Stimulated activated CD4-positive, alpha-beta T cell treated with anti-CD3 and anti-CD28 coated beads, Interleukin-1b, Interleukin-23, amount 100 ng/mL, for 4 hours (primary cell): ENCODE data around the gene IRS1.

Source experiments
- DNase-seq, 2 donors: peaks; one replicate each; pipeline ENCODE4 v3.0.0-alpha.2; 2020; ENCODE audit warnings: low read depth in 2 of 2

The IRS1 gene

GRCh38 chr2:226791056-226791486 is 8.5 kb downstream of the IRS1 start:
- DNase-seq: peak in 1 of 2 donors; percentile 36

- no peak for DNase-seq
These were observed 9.2 kb downstream of the IRS1 start for GRCh38 chr2:226790431-226790830.

- no peak for DNase-seq
These were observed 9.6 kb downstream of the IRS1 start for GRCh38 chr2:226790011-226790410.

GRCh38 chr2:226788881-226789490 is 10.6 kb downstream of the IRS1 start:
- DNase-seq: no peak

GRCh38 chr2:226788064-226788463 is 11.6 kb downstream of the IRS1 start:
- DNase-seq: no peak

- no peak for DNase-seq
These were observed 15.7 kb downstream of the IRS1 start for GRCh38 chr2:226783885-226784284.

- no peak for DNase-seq
These were observed 17.4 kb downstream of the IRS1 start for GRCh38 chr2:226782092-226782713.

- no peak for DNase-seq
These were observed 19.2 kb downstream of the IRS1 start for GRCh38 chr2:226780431-226780830.

GRCh38 chr2:226777611-226778010 is 22.0 kb downstream of the IRS1 start:
- DNase-seq: no peak

GRCh38 chr2:226776104-226776503 is 23.5 kb downstream of the IRS1 start:
- no peak for DNase-seq

- no peak for DNase-seq
These were observed 24.5 kb downstream of the IRS1 start for GRCh38 chr2:226775032-226775509.

GRCh38 chr2:226773291-226773690 is 26.3 kb downstream of the IRS1 start:
- DNase-seq: no peak

- DNase-seq: no peak
These were observed 27.0 kb downstream of the IRS1 start for GRCh38 chr2:226772389-226773179.

GRCh38 chr2:226771067-226771466 is 28.6 kb downstream of the IRS1 start:
- DNase-seq: no peak

- no peak for DNase-seq
These were observed 32.4 kb downstream of the IRS1 start for GRCh38 chr2:226767056-226767813.

- no peak for DNase-seq
These were observed 33.1 kb downstream of the IRS1 start for GRCh38 chr2:226766352-226767055.

- no peak for DNase-seq
These were observed 36.3 kb downstream of the IRS1 start for GRCh38 chr2:226763320-226763719.

- DNase-seq: no peak
These were observed 38.4 kb downstream of the IRS1 start for GRCh38 chr2:226761195-226761583.

GRCh38 chr2:226760412-226761194 is 39.0 kb downstream of the IRS1 start:
- DNase-seq: no peak

- DNase-seq: no peak
These were observed 39.9 kb downstream of the IRS1 start for GRCh38 chr2:226759768-226760167.
